ENCODE data around the gene WNT2. TPM values are rescaled to one million over a fixed set of nuclear protein-coding genes. Genes with fewer than 3 reads are reported as not detected.
"Not testable (repeated sequence)": the region's sequence is repeated elsewhere in the genome, so short reads cannot be mapped to it uniquely, and the experiment has no call there.

The WNT2 gene
- total RNA-seq, 1 donor from 2014 or later, result not detected

- ATAC-seq, result no peak
Measured at GRCh38 chr7:117259615-117260014, 63.2 kb downstream of the WNT2 start.

GRCh38 chr7:117251687-117252086, 71.2 kb downstream of the WNT2 start:
- ATAC-seq, result no peak

DNA sequence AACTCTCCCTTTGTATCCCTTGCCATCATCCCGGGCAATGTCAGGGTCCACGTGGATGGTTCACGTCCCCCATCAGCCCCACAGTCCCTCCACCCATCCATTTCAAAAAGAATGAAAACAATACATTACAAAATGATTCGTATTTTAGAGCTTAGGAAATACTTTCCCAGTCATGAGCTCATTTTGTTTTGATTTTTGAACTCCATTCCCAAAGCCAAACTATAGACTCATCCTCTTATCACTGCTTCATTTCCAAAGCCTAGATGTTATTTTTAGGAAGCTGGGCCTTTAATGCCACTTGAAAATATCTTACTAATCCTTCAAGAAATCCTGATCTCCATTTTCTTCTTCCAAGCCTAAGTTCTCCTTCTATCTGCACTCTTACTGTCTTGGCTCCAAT, 72.1 kb downstream of the WNT2 start:
- no peak for ATAC-seq

DNA sequence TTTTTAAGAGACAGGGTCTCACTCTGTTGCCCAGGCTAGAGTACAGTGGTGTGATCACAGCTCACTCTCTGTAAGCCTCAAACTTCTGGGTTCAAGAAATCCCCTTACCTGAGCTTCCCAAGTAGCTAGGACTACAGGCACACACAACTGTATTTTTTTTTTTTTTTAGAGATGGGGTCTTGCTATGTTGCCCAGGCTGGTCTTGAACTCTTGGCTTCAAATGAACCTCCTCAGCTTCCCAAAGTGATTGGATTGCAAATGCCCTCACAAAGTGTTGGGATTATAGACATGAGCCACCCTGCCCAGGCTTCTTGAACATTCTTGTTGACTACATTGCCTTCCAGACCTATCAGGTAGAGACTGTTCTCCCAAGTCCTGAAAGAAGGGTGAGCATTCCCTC, 72.6 kb downstream of the WNT2 start:
- no peak for ATAC-seq

- ATAC-seq, result no peak
Measured at GRCh38 chr7:117249696-117250095, 73.2 kb downstream of the WNT2 start.

DNA sequence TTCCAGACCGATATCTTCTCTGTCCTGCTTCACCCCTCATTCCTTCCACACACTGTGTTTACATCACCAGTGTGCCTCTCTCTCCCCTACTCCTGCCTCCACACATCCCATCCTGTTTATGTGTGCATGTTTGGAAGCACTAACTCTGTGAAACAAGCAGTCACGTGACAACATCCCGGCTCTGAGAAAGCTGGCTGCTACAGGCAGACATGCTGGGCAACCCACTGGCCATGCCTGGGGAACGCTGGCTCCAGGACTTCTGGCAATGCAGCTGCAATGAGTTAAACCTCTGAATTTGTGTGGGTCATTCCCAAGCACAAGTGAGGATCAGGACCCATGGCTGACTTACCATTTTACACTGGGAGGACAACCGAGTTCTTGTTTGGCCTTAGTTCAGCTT, 74.0 kb downstream of the WNT2 start:
- ATAC-seq, result no peak

GRCh38 chr7:117247809-117248208, 75.0 kb downstream of the WNT2 start:
- ATAC-seq, result no peak

- ATAC-seq, result not testable (repeated sequence)
Measured at GRCh38 chr7:117245703-117246102, 77.2 kb downstream of the WNT2 start.

DNA sequence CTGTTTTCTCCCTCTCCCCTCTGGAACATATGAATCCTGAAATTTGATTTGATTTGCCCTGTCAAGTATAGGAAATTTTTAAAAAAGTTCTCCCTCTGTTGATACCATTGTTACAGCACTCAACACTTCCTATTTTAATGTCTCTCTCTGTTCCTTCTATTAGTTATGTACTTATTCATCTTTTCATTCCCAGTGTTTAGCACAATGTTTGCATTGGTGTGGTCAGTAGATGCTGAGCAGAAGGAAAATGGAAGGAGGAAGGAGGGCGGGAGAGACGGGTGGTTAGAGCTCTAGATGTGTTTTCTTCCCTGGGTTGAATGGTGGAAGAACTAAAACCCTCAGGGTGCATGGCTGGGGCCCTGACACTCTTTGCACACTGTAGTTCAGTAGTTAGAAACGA, 79.5 kb downstream of the WNT2 start:
- ATAC-seq, result no peak

DNA sequence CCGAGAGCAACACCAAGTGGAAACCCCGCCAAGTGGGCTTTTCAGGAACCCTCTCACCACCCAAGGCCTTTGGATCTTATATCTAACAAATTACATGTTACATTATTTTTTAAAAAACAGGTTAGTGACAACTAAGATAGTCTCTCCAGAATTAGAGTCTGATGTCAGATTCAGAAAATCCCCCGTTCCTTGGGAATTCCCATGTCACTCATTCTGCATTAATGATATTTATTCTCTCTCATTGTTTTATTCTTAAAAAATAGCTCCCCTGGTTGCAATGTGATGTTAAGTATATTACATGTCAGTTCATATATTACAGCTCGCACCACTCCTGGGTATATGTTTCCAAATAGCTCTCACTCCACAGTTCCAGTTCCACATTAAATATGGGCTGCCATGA, 81.8 kb downstream of the WNT2 start:
- no peak for ATAC-seq

- ATAC-seq, result no peak
Measured at GRCh38 chr7:117238937-117239336, 83.9 kb downstream of the WNT2 start.

- no peak for ATAC-seq
Measured at GRCh38 chr7:117238472-117238871, 84.4 kb downstream of the WNT2 start.

DNA sequence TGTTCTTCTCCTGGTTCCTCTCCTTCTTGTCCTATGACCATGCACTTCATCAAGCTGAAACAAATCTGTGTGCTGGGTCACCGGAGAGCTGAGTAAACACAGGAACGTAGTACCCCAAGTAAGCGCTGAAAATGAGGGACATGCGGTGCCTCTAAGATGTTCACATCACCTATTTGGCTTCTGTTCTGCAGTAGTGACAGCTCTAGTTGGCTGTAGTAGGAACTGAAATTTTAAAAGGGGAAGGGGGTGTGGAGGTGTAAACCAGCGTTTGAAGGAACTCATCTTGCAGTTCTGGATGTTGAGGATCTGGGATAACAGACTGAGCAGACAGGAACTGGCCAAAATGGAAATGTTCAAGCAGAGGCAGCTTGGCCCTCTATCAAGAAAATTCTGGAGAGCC, 85.2 kb downstream of the WNT2 start:
- no peak for ATAC-seq

GRCh38 chr7:117231047-117231359, 91.9 kb downstream of the WNT2 start:
- ATAC-seq, result no peak

GRCh38 chr7:117230276-117231046, 92.4 kb downstream of the WNT2 start:
- no peak for ATAC-seq

- no peak for ATAC-seq
Measured at GRCh38 chr7:117229350-117229749, 93.5 kb downstream of the WNT2 start.

GRCh38 chr7:117227091-117227490, 95.8 kb downstream of the WNT2 start:
- ATAC-seq, result no peak

- no peak for ATAC-seq
Measured at GRCh38 chr7:117225536-117225935, 97.3 kb downstream of the WNT2 start.

Other genes with a start within 250 kb of the WNT2 start
- not detected for gene ASZ1, start 104.4 kb upstream of the WNT2 start, total RNA-seq
- 0.60 TPM for gene CFTR, start 157.0 kb upstream of the WNT2 start, total RNA-seq